A549 (cell line): Measurements from ENCODE around the gene AGAP3. TPM values are rescaled to one million over a fixed set of nuclear protein-coding genes. Genes with fewer than 3 reads are reported as not detected.

Source experiments
- ATAC-seq, 2 experiments: fragments of 200-7000 bp in 1 of 2; fragments of >200 bp in 1 of 2; cut with Nextera tagmentation in 1 of 2; cut with Tn5 transposase in 1 of 2; 3 replicates each; pipeline versions ENCODE4 v1.8.0 to v1.9.1; 2018 to 2020; ENCODE audit warnings: mild to moderate bottlenecking in 1 of 2, moderate library complexity in 1 of 2
- CTCF ChIA-PET: fragments of 300-600 bp; sonication (Branson Sonifier 250); formaldehyde crosslinking; extraction: SDS; loops from one replicate; lab custom pipeline; 2021; ENCODE audit warnings: antibody characterized with exemption, inconsistent platforms; lab: Yijun Ruan, JAX
- POLR2A ChIA-PET: fragments of 350-600 bp; formaldehyde crosslinking; extraction: SDS; loops from one replicate; lab custom pipeline; 2021; ENCODE audit warnings: antibody characterized with exemption, inconsistent platforms; lab: Yijun Ruan, JAX
- DNase-seq, 2 experiments: peaks; one replicate each; pipeline versions ENCODE4 v3.0.0 to v3.0.0-alpha.2; 2011 to 2016; ENCODE audit warnings: low read depth in 1 of 2, low spot score in 1 of 2
- FAIRE-seq: peaks from 2 replicates; lab custom pipeline; 2011; peaks lifted over from hg19 to GRCh38; lab: Jason Lieb, UNC
- H3K27ac ChIP-seq, 2 experiments: fragments of >200 bp; sonication (Bioruptor Twin); formaldehyde crosslinking; 3 replicates each; pipeline ENCODE4 v1.5.1; 2016 to 2017
- H3K4me1 ChIP-seq: fragments of >200 bp; sonication (Bioruptor Twin); formaldehyde crosslinking; 3 replicates; pipeline ENCODE4 v1.6.1; 2016
- H3K4me2 ChIP-seq: fragments of >200 bp; sonication (Bioruptor Twin); formaldehyde crosslinking; 3 replicates; pipeline ENCODE4 v1.6.1; 2016
- H3K4me3 ChIP-seq: fragments of >200 bp; sonication (Bioruptor Twin); formaldehyde crosslinking; 3 replicates; pipeline ENCODE4 v1.5.1; 2016
- H3K9me3 ChIP-seq: fragments of >200 bp; sonication (Bioruptor Twin); formaldehyde crosslinking; 3 replicates; pipeline ENCODE4 v1.6.1; 2016
- CEBPB ChIP-seq, 2 experiments: fragments of >200 bp in 1 of 2; sonication (Bioruptor Twin) in 1 of 2; formaldehyde crosslinking in 1 of 2; IDR thresholded peaks; 2 replicates each; pipeline ENCODE4 v1.6.1; 2012 to 2016
- EHMT2 ChIP-seq: fragments of 200-600 bp; sonication (generic); IDR thresholded peaks from 2 replicates; pipeline ENCODE4 v1.6.1; 2016; ENCODE audit warnings: antibody characterized with exemption, low read depth, mild to moderate bottlenecking, moderate library complexity
- ELK1 ChIP-seq: fragments of 150-350 bp; IDR thresholded peaks from 2 replicates; pipeline ENCODE4 v1.6.1; 2014; ENCODE audit warnings: low read depth, mild to moderate bottlenecking, low read length
- FOSB ChIP-seq: fragments of 250-450 bp; sonication (Bioruptor Pico); IDR thresholded peaks from 2 replicates; pipeline ENCODE4 v1.5.0; 2020; ENCODE audit warnings: mild to moderate bottlenecking, moderate library complexity
- FOSL2 ChIP-seq, 2 experiments: fragments of 450-650 bp in 1 of 2; fragments of >200 bp in 1 of 2; sonication (Bioruptor Twin) in 1 of 2; formaldehyde crosslinking; IDR thresholded peaks; 2 replicates each; pipeline versions ENCODE4 v1.5.0 to v1.6.1; 2016 to 2020; ENCODE audit warnings: mild to moderate bottlenecking in 1 of 2, moderate library complexity in 1 of 2
- HDAC2 ChIP-seq: fragments of 200-600 bp; sonication (generic); IDR thresholded peaks from 2 replicates; pipeline ENCODE4 v1.6.1; 2016
- HOXA7 ChIP-seq: fragments of 250-450 bp; sonication (Bioruptor Pico); IDR thresholded peaks from 2 replicates; pipeline ENCODE4 v1.5.0; 2020; ENCODE audit warnings: mild to moderate bottlenecking, moderate library complexity
- JUNB ChIP-seq: fragments of >200 bp; sonication (Bioruptor Twin); formaldehyde crosslinking; IDR thresholded peaks from 2 replicates; pipeline ENCODE4 v1.6.1; 2016
- KDM1A ChIP-seq: fragments of 200-600 bp; sonication (generic); IDR thresholded peaks from 2 replicates; pipeline ENCODE4 v1.6.1; 2016; ENCODE audit warnings: low read depth, mild to moderate bottlenecking
- MAX ChIP-seq: IDR thresholded peaks from 2 replicates; pipeline ENCODE4 v1.6.1; 2012
- MYC ChIP-seq: IDR thresholded peaks from 2 replicates; pipeline ENCODE4 v1.6.1; 2012; ENCODE audit warnings: mild to moderate bottlenecking, inconsistent platforms, low read length, improper control_type of control experiment, borderline replicate concordance
- NFE2L2 ChIP-seq: fragments of 150-350 bp; conservative IDR thresholded peaks from 2 replicates; pipeline ENCODE4 v1.6.1; 2014; ENCODE audit warnings: low read length
- RARB ChIP-seq: fragments of 250-450 bp; sonication (Bioruptor Pico); IDR thresholded peaks from 2 replicates; pipeline ENCODE4 v1.8.0; 2021; ENCODE audit warnings: mild to moderate bottlenecking, moderate library complexity
- REST ChIP-seq: fragments of 200-600 bp; sonication (generic); IDR thresholded peaks from 2 replicates; pipeline ENCODE4 v1.6.1; 2016; ENCODE audit warnings: antibody characterized with exemption, mild to moderate bottlenecking, moderate library complexity
- ZC3H11A ChIP-seq: fragments of 450-650 bp; IDR thresholded peaks from 2 replicates; pipeline ENCODE4 v1.6.1; 2014; ENCODE audit warnings: antibody characterized with exemption, mild to moderate bottlenecking
- ZNF302 ChIP-seq: fragments of 250-450 bp; sonication (Bioruptor Pico); IDR thresholded peaks from 2 replicates; pipeline ENCODE4 v1.9.0; 2021; ENCODE audit warnings: inconsistent platforms, mild to moderate bottlenecking, moderate library complexity
- WGBS: methylation state at CpG from one replicate; pipeline ENCODE4 v1.1.6; 2017; ENCODE audit errors: missing lambda C conversion rate; 5-methylcytosine and 5-hydroxymethylcytosine counted together
- polyA plus RNA-seq, 4 experiments: library from polyadenylated mRNA; depleted of rRNA in 3 of 4; stranded (reverse); fragments of >200 nt; fragmentation: RNase III in 1 of 4; extraction: RNeasy Plus Mini Kit Qiagen cat#74134 plus additional on column Dnase treatment in 1 of 4; gene quantifications; 2 replicates in 3 of 4; 3 replicates in 1 of 4; pipeline ENCODE4 v1.2.3, GENCODE V29; 2011 to 2017
- TF ChIP-seq, protein P1 (sequence below): fragments of 250-450 bp; sonication (Bioruptor Pico); IDR thresholded peaks from 2 replicates; pipeline ENCODE4 v1.5.0; 2021; ENCODE audit warnings: mild to moderate bottlenecking, moderate library complexity, borderline replicate concordance
- TF ChIP-seq, protein P2 (sequence below): fragments of >200 bp; sonication (Bioruptor Twin); formaldehyde crosslinking; IDR thresholded peaks from 2 replicates; pipeline ENCODE4 v1.6.1; 2016
- TF ChIP-seq, protein P3 (sequence below): IDR thresholded peaks from 2 replicates; pipeline ENCODE4 v1.6.1; 2012

Gene AGAP3
- polyA plus RNA-seq, 2 of the 4 experiments (the other 2 are of a cell fraction), result 33.8 to 45.9 TPM

GRCh38 chr7:151060113-151060415 is 26.2 kb upstream of the AGAP3 start:
- H3K4me1 ChIP-seq, result peaks cover 43% of the 10 kb centered on the region
- H3K4me2 ChIP-seq, result peak overlapping the region; percentile 92
- DNase-seq (peak in 1 of 2 experiments; percentile 48), FAIRE-seq (no peak), ATAC-seq (peak; percentile 1 to 5; a peak in 2 of 6 replicates)
- TF ChIP-seq EHMT2 (no peak), RARB (CRISPR knock-in tag) (no peak), REST (no peak), FOSL2 (IDR thresholded peaks at IDR 0.05) (no peak), FOSL2 (CRISPR knock-in tag; IDR thresholded peaks at IDR 0.05) (no peak), HDAC2 (no peak), ELK1 (no peak), JUNB (no peak), CEBPB (IDR thresholded peaks at IDR 0.05) (no peak), MYC (no peak), HOXA7 (no peak), ZNF302 (no peak), ZC3H11A (no peak), FOSB (CRISPR knock-in tag) (no peak), MAX (no peak), NFE2L2 (no peak), KDM1A (no peak)
- TF ChIP-seq, protein P1, sequence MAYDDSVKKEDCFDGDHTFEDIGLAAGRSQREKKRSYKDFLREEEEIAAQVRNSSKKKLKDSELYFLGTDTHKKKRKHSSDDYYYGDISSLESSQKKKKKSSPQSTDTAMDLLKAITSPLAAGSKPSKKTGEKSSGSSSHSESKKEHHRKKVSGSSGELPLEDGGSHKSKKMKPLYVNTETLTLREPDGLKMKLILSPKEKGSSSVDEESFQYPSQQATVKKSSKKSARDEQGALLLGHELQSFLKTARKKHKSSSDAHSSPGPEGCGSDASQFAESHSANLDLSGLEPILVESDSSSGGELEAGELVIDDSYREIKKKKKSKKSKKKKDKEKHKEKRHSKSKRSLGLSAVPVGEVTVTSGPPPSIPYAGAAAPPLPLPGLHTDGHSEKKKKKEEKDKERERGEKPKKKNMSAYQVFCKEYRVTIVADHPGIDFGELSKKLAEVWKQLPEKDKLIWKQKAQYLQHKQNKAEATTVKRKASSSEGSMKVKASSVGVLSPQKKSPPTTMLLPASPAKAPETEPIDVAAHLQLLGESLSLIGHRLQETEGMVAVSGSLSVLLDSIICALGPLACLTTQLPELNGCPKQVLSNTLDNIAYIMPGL (CRISPR knock-in tag), result no peak
- TF ChIP-seq, protein P2, sequence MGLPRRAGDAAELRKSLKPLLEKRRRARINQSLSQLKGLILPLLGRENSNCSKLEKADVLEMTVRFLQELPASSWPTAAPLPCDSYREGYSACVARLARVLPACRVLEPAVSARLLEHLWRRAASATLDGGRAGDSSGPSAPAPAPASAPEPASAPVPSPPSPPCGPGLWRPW, result no peak
- TF ChIP-seq, protein P3, sequence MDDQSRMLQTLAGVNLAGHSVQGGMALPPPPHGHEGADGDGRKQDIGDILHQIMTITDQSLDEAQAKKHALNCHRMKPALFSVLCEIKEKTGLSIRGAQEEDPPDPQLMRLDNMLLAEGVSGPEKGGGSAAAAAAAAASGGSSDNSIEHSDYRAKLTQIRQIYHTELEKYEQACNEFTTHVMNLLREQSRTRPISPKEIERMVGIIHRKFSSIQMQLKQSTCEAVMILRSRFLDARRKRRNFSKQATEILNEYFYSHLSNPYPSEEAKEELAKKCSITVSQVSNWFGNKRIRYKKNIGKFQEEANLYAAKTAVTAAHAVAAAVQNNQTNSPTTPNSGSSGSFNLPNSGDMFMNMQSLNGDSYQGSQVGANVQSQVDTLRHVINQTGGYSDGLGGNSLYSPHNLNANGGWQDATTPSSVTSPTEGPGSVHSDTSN, result no peak
- 3% methylated on average over 14 of the region's 17 CpGs for WGBS
- CTCF ChIA-PET, result interaction anchor here (0.9 to 5.7 kb wide), 14 partner anchors 9 to 105 kb away, joined by 3 to 64 read pairs (median 6); partner anchors contain the start of genes ABCB8, AGAP3 and FASTK
- H3K27ac ChIP-seq, result peak overlapping the region; percentile 99
- POLR2A ChIA-PET, result no interaction called here
- peak overlapping the region; percentile 86 for H3K4me3 ChIP-seq
- no peaks in the 10 kb centered on the region for H3K9me3 ChIP-seq
